GM12873 (cell line): ENCODE data around the gene UBTF.

ENCODE experiments used
- TF ChIP-seq, protein P1 (sequence below): IDR thresholded peaks from 2 replicates; pipeline ENCODE4 v1.5.1; 2012; ENCODE audit warnings: low read depth, mild to moderate bottlenecking, moderate library complexity, low read length, control low read depth; ENCODE audit not compliant: insufficient read depth; ENCODE audit errors: missing control alignments

Gene UBTF, protein sequence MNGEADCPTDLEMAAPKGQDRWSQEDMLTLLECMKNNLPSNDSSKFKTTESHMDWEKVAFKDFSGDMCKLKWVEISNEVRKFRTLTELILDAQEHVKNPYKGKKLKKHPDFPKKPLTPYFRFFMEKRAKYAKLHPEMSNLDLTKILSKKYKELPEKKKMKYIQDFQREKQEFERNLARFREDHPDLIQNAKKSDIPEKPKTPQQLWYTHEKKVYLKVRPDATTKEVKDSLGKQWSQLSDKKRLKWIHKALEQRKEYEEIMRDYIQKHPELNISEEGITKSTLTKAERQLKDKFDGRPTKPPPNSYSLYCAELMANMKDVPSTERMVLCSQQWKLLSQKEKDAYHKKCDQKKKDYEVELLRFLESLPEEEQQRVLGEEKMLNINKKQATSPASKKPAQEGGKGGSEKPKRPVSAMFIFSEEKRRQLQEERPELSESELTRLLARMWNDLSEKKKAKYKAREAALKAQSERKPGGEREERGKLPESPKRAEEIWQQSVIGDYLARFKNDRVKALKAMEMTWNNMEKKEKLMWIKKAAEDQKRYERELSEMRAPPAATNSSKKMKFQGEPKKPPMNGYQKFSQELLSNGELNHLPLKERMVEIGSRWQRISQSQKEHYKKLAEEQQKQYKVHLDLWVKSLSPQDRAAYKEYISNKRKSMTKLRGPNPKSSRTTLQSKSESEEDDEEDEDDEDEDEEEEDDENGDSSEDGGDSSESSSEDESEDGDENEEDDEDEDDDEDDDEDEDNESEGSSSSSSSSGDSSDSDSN

DNA sequence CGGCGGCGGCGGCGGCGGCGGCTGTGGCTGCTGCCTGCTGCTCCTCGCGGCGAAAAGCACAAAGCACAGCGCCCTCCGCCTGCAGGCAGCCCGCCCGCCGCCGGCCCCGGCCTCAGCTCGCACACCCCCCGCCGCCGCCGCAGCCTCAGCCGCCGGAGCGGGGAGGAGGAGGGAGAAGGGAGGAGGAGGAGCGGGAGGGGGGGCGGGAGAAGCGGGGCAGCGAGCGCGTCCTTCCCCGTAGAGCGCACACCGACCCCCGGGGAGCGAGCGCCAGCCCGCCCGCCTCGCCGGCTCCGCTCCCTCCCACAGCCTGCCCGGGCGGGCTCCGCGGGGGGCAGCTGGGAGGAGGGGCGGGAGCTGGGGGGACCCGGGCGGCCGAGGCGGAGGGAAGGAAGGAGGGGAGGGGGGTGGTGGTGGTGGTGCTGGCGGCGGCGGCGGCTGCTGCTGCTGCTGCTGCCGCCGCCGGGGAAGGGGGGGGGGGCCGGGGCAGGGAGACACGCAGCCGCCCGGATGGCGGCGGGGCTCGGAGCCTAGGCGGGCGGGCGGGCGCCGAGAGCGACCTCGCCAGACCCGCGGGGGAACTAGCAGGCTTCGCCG is at the start of gene UBTF:
Gene UBTF, minus strand, starts transcription at position 60 of the 597 bp plus-strand sequence. CDS start 1,446 bp downstream, outside the sequence.
- TF ChIP-seq, protein P1, sequence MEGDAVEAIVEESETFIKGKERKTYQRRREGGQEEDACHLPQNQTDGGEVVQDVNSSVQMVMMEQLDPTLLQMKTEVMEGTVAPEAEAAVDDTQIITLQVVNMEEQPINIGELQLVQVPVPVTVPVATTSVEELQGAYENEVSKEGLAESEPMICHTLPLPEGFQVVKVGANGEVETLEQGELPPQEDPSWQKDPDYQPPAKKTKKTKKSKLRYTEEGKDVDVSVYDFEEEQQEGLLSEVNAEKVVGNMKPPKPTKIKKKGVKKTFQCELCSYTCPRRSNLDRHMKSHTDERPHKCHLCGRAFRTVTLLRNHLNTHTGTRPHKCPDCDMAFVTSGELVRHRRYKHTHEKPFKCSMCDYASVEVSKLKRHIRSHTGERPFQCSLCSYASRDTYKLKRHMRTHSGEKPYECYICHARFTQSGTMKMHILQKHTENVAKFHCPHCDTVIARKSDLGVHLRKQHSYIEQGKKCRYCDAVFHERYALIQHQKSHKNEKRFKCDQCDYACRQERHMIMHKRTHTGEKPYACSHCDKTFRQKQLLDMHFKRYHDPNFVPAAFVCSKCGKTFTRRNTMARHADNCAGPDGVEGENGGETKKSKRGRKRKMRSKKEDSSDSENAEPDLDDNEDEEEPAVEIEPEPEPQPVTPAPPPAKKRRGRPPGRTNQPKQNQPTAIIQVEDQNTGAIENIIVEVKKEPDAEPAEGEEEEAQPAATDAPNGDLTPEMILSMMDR: no peak

DNA sequence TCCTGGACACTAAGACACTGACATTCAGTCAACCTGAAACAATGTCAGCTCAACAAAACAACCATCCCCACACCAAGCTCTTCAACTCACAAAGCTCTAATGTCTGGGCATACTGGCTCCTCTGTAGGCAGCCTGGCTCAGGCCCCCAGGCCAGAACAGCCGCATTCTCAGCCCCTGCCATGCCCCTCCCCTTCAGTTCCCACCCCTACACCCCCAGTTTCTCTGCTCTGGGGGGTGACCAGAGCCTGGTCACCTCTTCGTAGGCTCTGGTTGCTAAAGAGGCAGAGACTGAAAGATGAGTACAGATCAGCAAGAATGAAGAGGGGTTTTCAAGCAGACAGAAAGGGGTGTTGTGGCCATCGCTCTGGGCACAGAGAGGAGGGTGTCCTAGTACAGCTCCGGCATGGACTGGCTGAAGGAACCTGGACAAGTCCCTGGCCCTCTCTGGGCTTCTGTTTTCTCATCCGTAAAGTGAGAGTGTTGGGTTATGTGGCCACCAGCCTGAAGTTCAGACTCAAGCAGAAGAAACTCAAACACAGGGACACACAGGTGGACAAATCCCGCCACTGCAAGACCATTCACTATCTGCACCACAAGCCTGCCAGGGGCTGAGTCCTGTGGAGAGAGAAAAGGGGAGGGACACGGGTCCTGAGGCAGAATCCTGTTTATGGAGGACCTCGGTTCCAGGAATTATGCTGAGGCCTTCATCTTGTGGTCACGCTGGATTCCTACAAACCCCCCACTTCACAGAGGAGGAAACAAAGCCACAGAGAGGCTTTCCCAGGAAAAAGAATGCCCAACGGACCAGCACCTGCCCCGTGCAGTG is 49.4 kb upstream of the UBTF start:
- TF ChIP-seq, protein P1: no peak

DNA sequence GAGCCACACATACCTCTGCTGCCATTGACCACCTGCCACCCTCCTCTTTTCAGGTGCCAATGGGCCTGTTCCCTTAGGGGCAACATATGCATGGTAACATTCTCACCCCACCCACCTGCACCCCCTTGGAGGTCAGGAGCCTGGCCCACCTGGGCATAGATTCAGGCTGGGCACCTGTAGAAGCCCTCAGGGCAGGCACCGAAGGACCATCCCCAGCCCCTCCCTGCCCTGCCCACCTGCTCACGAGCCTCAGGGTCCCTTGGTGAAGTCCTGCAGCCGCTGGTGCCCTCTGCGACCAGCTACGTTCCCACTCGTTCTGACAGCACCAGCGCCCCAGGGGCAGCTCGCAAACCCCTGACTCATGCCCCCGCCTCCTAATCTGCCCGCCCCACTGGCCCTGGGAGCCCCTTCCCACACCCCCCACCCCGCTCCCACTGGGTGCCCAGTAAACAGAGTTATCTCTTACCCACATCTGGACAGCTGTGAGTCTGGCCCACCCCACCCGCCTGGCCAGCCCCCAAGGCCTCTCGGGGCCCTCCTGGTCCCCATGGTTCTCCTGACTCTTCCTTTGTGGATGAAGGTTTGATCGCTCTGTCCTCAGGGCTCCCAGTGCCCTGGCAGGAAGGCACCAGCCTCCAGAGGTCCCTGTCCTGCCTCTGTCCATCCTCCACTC is 48.5 kb upstream of the UBTF start, which contains the start of gene SLC4A1:
Gene SLC4A1, minus strand, starts transcription at position 318 of the 673 bp plus-strand sequence. CDS start 5,269 bp downstream, outside the sequence.
- TF ChIP-seq, protein P1: no peak

DNA sequence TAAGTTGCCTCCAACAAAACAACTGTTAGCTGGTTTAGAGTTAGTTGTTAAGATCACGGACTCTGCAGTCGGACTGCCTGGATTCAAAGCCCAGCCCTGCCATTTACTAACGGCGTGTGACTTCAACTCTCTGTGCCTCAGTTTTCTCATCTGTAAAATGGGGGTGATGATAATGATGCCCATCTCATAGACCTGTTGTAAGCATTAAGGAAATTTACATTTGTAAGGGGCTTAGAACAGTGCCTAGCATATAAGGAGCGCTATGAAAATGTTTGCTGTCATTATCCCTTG is 47.6 kb upstream of the UBTF start:
- TF ChIP-seq, protein P1: no peak

DNA sequence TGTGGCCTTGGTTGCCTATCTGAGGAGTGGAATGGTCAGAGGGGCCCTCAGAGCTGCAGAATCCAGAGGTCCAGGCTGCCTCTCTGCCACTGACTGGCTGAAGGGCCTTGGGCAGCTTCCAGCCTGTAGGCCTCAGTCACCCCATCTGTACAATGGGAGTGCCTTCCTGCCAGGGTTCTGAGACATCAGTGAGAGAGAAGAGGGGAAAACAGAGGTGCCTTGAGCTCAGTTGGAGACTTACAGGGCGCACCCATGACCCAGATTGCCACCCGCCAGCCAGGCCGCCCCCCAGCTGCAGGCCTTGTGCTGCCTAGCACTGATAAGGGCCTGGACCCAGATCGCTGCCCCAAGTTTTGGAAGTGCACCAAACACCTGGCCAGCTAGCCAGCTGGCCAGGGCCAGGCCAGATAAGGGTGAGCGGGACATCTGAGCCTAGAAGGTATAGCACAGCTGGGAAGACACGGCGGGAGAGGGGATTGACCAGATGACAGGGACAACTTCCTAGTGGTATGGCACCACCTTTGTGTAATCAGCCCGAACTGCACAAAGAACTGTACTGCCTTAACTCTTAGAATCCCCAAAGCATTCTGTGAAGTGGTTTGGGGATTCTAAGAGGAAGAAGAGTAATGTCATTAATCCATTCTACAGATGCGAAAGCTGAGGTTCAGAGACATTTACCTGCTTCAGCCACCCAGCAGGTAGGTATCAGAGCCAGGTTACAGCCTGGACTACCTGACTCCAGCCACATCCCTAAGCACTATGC is 47.1 kb upstream of the UBTF start:
- TF ChIP-seq, protein P1: no peak

DNA sequence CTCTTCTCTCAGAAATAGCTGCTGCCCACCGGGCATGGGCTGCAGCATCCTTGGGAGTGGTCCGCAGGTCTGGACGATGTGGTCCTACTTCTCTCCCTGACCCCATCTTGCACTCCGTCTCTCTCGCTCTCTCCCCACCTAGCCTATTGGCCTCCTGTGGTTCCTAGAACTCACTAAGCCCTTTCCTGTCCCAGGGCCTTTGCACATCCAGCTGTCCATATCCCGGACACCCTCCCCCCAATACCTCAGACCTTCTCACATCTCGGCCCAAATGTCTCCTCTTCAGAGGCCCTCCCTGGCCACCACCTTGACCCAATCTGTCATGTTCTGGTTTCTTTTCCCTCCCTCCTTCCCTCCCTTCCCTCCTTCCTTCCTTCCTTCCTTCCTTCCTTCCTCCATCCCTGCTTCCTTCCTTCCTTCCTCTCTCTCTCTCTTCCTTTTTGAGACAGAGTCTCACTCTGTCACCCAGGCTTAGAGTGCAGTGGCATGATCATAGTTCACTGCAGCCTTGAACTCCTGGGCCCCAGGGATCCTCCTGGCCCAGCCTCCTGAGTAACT is 43.9 kb upstream of the UBTF start:
- TF ChIP-seq, protein P1: no peak
